Measurements from ENCODE around the gene DGKE.

Gene DGKE

DNA sequence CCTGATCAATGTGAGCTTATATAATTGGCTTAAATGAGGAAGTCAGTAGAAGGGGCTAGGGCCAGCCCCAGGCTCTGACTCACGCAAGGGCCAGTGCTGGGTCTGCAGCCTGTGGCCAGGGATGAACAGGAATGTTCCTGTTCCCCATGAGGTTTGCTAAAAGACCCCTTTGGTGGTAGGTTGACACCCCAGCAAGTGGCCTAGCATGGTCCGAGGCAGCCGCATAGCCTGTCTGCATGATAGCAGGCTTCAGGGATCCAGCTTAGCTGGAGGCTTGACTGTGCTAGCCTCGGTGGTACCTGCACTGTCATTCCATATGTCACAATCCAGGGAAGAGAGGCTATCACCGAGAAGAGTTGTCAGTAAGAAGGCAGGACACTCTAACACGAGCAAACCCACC is 56.4 kb downstream of the DGKE start:
- no peak for DNase-seq
- no peaks in the 10 kb centered on the region for H3K9me3 ChIP-seq (replicated peaks; ENCODE audit: insufficient read depth, low read length)
- no peaks in the 10 kb centered on the region for H3K4me1 ChIP-seq (ENCODE audit: low read length)
- H3K27me3 ChIP-seq (replicated peaks; ENCODE audit: insufficient read depth, low read length): no peaks in the 10 kb centered on the region
- no peak overlapping the region for H2AFZ ChIP-seq (ENCODE audit: low read length)
- H3K9me2 ChIP-seq (replicated peaks; ENCODE audit: insufficient read depth, low read length): no peaks in the 10 kb centered on the region
- no peaks in the 10 kb centered on the region for H4K20me1 ChIP-seq (ENCODE audit: insufficient read depth, low read length)
- no peak overlapping the region for H3K4me3 ChIP-seq (ENCODE audit: low read length)
- peaks cover 36% of the 10 kb centered on the region for H3K79me2 ChIP-seq (ENCODE audit: low read length)
- H3K27ac ChIP-seq (ENCODE audit: low read length): no peak overlapping the region
- no peak overlapping the region for H3K9ac ChIP-seq (ENCODE audit: low read length)
- peaks cover 41% of the 10 kb centered on the region for H3K36me3 ChIP-seq (replicated peaks; ENCODE audit: insufficient read depth, low read length)
- TF ChIP-seq, protein P1, sequence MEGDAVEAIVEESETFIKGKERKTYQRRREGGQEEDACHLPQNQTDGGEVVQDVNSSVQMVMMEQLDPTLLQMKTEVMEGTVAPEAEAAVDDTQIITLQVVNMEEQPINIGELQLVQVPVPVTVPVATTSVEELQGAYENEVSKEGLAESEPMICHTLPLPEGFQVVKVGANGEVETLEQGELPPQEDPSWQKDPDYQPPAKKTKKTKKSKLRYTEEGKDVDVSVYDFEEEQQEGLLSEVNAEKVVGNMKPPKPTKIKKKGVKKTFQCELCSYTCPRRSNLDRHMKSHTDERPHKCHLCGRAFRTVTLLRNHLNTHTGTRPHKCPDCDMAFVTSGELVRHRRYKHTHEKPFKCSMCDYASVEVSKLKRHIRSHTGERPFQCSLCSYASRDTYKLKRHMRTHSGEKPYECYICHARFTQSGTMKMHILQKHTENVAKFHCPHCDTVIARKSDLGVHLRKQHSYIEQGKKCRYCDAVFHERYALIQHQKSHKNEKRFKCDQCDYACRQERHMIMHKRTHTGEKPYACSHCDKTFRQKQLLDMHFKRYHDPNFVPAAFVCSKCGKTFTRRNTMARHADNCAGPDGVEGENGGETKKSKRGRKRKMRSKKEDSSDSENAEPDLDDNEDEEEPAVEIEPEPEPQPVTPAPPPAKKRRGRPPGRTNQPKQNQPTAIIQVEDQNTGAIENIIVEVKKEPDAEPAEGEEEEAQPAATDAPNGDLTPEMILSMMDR (IDR thresholded peaks at IDR 0.05; ENCODE audit: low read length): no peak
- TF ChIP-seq EZH2 (optimal IDR thresholded peaks at IDR 0.05; ENCODE audit: low read depth, low read length): no peak
- TF ChIP-seq EZH2phosphoT487 (IDR thresholded peaks at IDR 0.05; ENCODE audit: low read length): no peak
- H3F3A ChIP-seq (ENCODE audit: insufficient read depth, low read length): no peaks in the 10 kb centered on the region; the same call in 1 of the 2 replicates
- no peak overlapping the region for H3K4me2 ChIP-seq (ENCODE audit: low read depth, low read length)

- no peak for TF ChIP-seq EZH2phosphoT487 (IDR thresholded peaks at IDR 0.05; ENCODE audit: low read length)
- H3K36me3 ChIP-seq (replicated peaks; ENCODE audit: insufficient read depth, low read length): peaks cover 44% of the 10 kb centered on the region
These were observed 57.1 kb downstream of the DGKE start for GRCh38 chr17:56890906-56891674.

DNA sequence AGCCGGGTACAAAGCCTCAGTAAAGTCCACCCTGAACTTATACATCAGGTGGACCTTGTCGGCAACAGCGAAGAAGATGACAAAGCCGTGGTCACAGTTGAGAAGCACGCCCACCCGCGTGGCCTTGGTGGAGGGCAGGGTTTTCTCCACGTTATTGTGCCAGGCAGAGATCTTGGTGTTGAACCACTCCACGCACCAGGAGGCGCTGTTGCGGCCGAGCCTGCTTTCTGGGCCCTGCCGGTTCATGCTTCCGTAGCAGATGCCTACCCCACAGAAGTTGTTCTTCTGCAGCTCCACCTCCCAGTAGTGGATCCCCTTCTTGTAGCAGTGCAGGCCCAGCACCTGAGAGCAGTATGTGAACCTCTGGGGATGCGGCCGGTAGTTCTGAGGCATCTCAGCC is 57.8 kb downstream of the DGKE start:
- Histone ChIP-seq H3F3A (ENCODE audit: insufficient read depth, low read length) (no peaks in the 10 kb centered on the region; the same call in 1 of the 2 replicates), H3K9me3 (replicated peaks; ENCODE audit: insufficient read depth, low read length) (no peaks in the 10 kb centered on the region), H2AFZ (ENCODE audit: low read length) (no peak overlapping the region), H3K36me3 (replicated peaks; ENCODE audit: insufficient read depth, low read length) (peaks cover 44% of the 10 kb centered on the region), H3K9me2 (replicated peaks; ENCODE audit: insufficient read depth, low read length) (no peaks in the 10 kb centered on the region), H3K79me2 (ENCODE audit: low read length) (peaks cover 49% of the 10 kb centered on the region), H4K20me1 (ENCODE audit: insufficient read depth, low read length) (no peaks in the 10 kb centered on the region), H3K4me1 (ENCODE audit: low read length) (peaks cover 3% of the 10 kb centered on the region; the same call in 1 of the 2 replicates), H3K27ac (ENCODE audit: low read length) (no peak overlapping the region), H3K4me2 (ENCODE audit: low read depth, low read length) (no peak overlapping the region), H3K9ac (ENCODE audit: low read length) (no peak overlapping the region), H3K27me3 (replicated peaks; ENCODE audit: insufficient read depth, low read length) (no peaks in the 10 kb centered on the region), H3K4me3 (ENCODE audit: low read length) (no peak overlapping the region)
- TF ChIP-seq EZH2 (optimal IDR thresholded peaks at IDR 0.05; ENCODE audit: low read depth, low read length) (no peak), EZH2phosphoT487 (IDR thresholded peaks at IDR 0.05; ENCODE audit: low read length) (no peak)
- TF ChIP-seq, protein P1 (IDR thresholded peaks at IDR 0.05; ENCODE audit: low read length): peak; percentile 33
- DNase-seq: no peak

More at GRCh38 chr17:56890906-56891674, 57.1 kb downstream of the DGKE start:
- Histone ChIP-seq H2AFZ (ENCODE audit: low read length) (no peak overlapping the region), H4K20me1 (ENCODE audit: insufficient read depth, low read length) (no peaks in the 10 kb centered on the region), H3K79me2 (ENCODE audit: low read length) (peaks cover 43% of the 10 kb centered on the region), H3K9ac (ENCODE audit: low read length) (no peak overlapping the region), H3K27ac (ENCODE audit: low read length) (no peak overlapping the region), H3F3A (ENCODE audit: insufficient read depth, low read length) (no peaks in the 10 kb centered on the region; the same call in 1 of the 2 replicates), H3K4me1 (ENCODE audit: low read length) (no peaks in the 10 kb centered on the region), H3K9me3 (replicated peaks; ENCODE audit: insufficient read depth, low read length) (no peaks in the 10 kb centered on the region), H3K27me3 (replicated peaks; ENCODE audit: insufficient read depth, low read length) (no peaks in the 10 kb centered on the region), H3K9me2 (replicated peaks; ENCODE audit: insufficient read depth, low read length) (no peaks in the 10 kb centered on the region), H3K4me3 (ENCODE audit: low read length) (no peak overlapping the region), H3K4me2 (ENCODE audit: low read depth, low read length) (no peak overlapping the region)
- no peak for DNase-seq

DNA sequence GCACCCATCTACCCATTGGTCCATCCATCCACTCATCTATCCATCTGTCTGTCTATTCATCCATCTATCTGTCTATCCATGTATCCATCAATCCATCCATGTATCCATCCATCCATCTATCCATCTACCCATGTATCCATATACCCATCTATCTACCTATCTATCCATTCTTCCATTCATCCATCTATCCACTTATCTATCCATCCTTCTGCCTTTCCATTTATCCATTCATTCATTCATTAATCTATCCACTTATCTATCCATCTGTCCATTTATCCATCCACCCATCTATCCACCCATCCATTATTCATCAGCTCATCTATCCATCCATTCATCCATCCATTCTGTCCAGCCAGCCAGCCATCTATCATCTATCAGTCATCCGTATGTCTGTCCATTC is 58.4 kb downstream of the DGKE start:
- H3K4me3 ChIP-seq (ENCODE audit: low read length): no peak overlapping the region
- DNase-seq: no peak
- no peak overlapping the region for H3K9ac ChIP-seq (ENCODE audit: low read length)
- H3K27ac ChIP-seq (ENCODE audit: low read length): no peak overlapping the region
- H3K9me3 ChIP-seq (replicated peaks; ENCODE audit: insufficient read depth, low read length): no peaks in the 10 kb centered on the region
- H3K9me2 ChIP-seq (replicated peaks; ENCODE audit: insufficient read depth, low read length): no peaks in the 10 kb centered on the region
- H3K4me2 ChIP-seq (ENCODE audit: low read depth, low read length): no peak overlapping the region
- no peaks in the 10 kb centered on the region; the same call in 1 of the 2 replicates for H3F3A ChIP-seq (ENCODE audit: insufficient read depth, low read length)
- peaks cover 9% of the 10 kb centered on the region for H3K4me1 ChIP-seq (ENCODE audit: low read length)
- no peaks in the 10 kb centered on the region for H3K27me3 ChIP-seq (replicated peaks; ENCODE audit: insufficient read depth, low read length)
- H4K20me1 ChIP-seq (ENCODE audit: insufficient read depth, low read length): no peaks in the 10 kb centered on the region
- TF ChIP-seq EZH2 (optimal IDR thresholded peaks at IDR 0.05; ENCODE audit: low read depth, low read length) (no peak), EZH2phosphoT487 (IDR thresholded peaks at IDR 0.05; ENCODE audit: low read length) (no peak)
- TF ChIP-seq, protein P1 (IDR thresholded peaks at IDR 0.05; ENCODE audit: low read length): no peak
- H3K79me2 ChIP-seq (ENCODE audit: low read length): peaks cover 55% of the 10 kb centered on the region
- H3K36me3 ChIP-seq (replicated peaks; ENCODE audit: insufficient read depth, low read length): peaks cover 44% of the 10 kb centered on the region
- H2AFZ ChIP-seq (ENCODE audit: low read length): no peak overlapping the region

Data from MM.1S (cell line).